Renal pelvis (tissue), 4 donors: ENCODE results near the gene IFT74. TPM values are rescaled to one million over a fixed set of nuclear protein-coding genes. Genes with fewer than 3 reads are reported as not detected.
A peak's percentile ranks its signal among the peaks of the same experiment; 100 is the strongest.
"Not testable (repeated sequence)": the region's sequence is repeated elsewhere in the genome, so short reads cannot be mapped to it uniquely, and the experiment has no call there.

Experiments used
- DNase-seq: peaks from one replicate; pipeline ENCODE4 v3.0.0-alpha.2; 2013
- polyA plus RNA-seq, 3 donors: library from polyadenylated mRNA; unstranded; fragments of 120-200 nt; gene quantifications; one replicate each; pipeline ENCODE4 v1.2.1, GENCODE V29; 2013; ENCODE audit not compliant: insufficient read length in 3 of 3

Gene IFT74
- polyA plus RNA-seq, 3 donors, result 33.6 to 41.1 (median 40.9) TPM

DNA sequence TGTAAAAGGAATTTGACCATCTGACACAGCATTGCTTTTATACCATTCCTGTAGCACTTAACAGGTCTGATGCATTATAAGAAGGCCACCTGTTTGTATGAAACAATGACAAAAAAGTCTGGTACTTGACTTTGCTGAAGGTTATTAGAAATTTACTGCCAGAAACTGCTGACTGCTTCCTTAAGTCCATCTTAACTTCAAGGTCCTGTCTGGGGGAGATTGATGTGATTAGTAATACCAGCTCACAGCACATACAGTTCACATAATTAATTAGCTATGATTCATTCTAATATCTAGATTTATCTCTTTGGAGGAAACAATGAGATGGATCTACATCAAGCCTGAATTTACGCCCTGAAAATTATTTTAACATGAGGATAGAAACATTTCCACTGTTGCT is 103.2 kb downstream of the IFT74 start:
- DNase-seq, result no peak

- no peak for DNase-seq
Observed at GRCh38 chr9:27059907-27060306, 103.7 kb downstream of the IFT74 start.

DNA sequence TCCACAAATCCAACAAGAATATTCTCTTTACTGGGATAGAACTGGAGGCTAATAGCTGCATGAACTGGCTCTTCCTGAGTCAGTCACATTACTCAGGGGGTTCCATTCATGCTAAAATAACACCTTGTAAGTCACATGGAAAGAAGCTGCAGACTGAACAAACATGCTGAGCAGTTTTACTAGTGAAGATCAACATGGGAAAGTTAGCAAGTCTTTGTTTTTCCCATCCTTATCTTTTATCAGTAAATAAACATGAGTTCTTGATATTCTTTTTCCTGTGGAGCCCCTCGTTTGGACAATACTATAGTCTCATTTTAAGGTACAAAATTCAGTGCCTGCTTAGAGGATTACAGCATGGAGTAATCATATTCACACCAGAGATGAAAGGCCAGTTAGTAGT is 109.1 kb downstream of the IFT74 start:
- no peak for DNase-seq

DNA sequence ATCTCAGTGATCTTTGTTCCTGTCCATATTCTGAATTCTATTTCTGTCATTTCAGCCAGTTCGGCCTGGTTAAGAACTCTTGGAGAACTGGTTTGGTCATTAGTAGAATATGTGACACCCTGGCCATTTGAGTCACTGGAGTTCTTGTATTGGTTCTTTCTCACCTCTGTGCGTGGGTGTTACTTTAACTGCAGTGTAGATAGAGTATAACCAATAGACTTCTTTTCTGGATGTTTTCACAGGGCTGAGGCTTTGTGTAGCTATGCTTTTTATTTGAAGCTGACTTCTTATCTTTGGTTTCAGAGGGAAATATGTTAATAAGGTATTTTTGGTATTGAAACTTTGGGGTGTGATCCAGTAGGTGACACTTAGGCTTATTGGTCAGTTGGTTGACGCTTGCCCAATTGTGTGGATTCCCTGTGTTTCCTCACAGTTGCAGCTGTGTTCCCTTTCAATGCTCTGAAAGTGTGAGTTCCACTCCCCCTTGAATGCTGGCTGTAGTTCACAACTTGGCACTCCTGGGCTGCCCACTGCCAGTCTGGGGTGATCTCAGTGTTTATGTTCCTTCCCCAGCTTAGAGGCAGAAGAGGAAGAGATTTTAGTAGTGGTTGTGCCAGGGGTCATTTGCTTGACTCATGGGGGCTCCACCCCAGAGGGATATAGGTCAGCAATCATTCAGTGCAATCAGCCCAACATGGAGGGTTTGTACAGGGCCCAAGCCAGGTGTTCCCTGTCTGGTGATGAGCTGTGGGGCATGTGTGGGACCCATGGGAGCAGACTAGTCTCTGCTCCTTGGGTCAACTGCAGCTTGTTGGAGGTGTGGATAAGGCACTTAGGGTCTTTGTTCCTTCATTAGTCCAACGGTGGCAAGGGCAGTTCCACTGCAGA is 117.9 kb downstream of the IFT74 start:
- no peak for DNase-seq

DNA sequence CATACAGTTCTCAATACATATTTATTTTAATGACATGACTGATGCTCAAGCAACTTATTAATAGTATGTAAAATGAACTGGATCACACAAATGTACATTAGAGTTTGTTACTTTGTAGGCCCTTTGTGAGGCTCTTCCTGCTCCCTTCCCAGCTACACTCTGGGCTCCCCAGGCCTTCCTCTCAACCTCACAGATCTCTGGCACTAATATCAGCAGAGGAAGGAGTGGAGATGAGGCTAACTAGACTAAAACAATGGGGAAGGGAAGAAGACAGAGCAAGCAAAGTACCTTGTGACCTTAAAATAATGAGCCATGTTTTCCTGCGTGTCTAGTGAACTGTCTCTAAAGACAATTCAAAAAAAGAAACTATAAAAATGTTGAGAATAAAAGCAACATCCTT is 122.5 kb downstream of the IFT74 start:
- no peak for DNase-seq

- DNase-seq, result no peak
Observed at GRCh38 chr9:27085456-27085855, 129.2 kb downstream of the IFT74 start.

- DNase-seq, result no peak
Observed at GRCh38 chr9:27086818-27087680, 130.8 kb downstream of the IFT74 start.

DNA sequence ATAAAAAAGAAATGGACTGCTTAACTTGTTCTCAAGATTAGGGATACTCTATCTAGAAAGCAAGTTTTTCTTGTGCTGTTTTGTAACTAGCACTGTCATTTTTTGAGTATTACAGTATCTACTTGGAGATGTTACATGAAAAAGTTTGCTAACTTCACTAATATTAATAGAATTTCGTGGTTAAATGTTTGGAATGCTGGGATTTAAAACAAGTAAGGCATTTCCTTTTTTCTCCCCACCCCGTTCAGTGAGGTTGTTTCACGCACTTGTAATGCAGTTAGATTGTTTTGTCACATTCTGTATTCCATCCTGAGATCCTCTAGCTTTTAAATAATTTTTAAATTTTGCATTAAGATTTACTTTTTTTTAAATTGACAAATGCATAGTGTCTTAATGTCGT is 132.8 kb downstream of the IFT74 start:
- DNase-seq, result no peak

DNA sequence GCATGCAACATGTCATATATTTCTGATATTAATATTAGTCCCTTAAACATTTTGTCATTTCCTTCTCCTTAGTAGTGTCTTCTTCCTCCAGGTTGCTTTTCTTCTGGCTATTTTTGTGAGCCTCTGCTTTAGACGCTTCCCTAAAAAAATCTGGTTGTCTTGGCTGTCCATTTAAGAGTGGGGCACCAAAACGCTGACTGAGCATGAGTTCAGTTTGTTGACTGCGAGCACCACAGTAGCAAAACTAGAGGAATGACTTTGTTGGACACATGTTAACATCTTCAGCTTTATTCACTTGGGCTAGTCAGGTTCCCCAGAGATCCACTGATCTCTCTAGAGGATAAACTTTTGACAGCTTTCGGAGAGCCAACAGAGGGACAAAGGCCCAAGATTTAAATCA is 133.5 kb downstream of the IFT74 start:
- DNase-seq, result no peak

- no peak for DNase-seq
Observed at GRCh38 chr9:27090231-27090630, 134.0 kb downstream of the IFT74 start.

DNA sequence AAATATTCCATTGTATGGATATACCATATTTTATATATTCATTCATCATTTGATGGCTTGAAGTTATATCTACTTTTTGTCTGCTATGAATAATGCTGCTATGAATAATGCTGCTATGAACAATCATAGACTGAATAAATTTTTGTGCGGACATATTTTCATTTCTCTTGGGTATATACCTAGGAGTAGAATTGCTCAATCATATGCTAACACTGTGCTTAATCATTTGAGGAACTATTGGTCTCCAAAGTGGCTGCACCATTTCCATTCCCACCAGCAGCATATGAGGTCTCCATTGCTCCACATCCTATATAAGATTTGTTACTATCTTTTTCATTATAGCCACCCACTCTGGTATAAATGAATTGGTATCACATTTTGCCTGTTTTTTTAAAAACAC is 134.5 kb downstream of the IFT74 start:
- DNase-seq, result no peak

- not testable (repeated sequence) for DNase-seq
Observed at GRCh38 chr9:27092496-27092895, 136.3 kb downstream of the IFT74 start.

DNA sequence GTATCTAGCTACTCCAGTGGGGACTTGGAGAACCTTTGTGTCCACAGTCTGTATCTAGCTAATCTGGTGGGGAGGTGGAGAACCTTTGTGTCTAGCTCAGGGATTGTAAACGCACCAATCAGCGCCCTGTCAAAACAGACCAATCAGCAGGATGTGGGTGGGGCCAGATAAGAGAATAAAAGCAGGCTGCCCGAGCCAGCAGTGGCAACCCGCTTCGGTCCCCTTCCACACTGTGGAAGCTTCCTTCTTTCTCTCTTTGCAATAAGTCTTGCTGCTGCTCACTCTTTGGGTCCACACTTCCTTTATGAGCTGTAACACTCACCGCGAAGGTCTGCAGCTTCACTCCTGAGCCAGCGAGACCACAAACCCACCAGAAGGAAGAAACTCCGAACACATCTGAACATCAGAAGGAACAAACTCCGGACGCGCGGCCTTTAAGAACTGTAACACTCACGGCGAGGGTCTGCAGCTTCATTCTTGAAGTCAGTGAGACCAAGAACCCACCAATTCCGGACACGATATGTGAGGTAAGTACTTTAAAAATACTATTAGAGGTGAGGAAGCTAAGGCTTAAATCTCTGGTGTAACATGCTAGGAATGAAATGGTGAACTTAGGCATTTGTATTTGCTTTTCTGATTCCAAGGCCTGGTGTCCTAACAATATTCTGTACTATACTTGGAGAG is 137.3 kb downstream of the IFT74 start:
- not testable (repeated sequence) for DNase-seq

DNA sequence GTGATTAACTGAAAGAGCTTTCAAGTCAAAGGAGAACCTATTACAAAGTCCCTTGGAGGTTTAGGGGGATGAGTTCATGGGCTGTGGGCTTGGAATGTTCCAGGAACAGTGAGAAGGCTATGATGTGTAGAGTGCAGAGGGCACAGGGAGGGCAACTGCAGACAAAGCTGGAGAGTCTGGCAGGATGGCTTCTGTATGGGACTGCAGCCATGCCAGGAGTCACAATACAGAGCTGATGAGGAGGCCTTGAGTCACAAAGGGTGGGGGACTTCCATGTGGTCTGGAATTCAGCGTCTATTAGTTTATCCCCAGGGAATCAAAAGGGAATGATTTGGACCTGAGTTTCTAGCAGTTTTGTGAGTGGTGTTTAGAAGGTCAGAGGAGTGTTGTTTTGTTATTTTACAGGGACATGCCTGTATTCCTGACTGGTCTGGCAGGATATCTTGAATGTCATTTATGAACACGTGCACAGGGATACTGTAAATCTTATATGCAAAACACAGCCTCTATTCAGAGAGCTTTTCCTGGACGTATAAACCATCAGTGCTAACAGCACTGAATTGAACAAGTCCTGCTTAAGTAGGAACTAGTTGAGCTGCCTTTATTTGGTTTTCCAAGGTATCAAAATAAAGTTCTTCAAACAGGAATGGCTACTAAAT is 138.6 kb downstream of the IFT74 start:
- DNase-seq, result peak; percentile 31

DNA sequence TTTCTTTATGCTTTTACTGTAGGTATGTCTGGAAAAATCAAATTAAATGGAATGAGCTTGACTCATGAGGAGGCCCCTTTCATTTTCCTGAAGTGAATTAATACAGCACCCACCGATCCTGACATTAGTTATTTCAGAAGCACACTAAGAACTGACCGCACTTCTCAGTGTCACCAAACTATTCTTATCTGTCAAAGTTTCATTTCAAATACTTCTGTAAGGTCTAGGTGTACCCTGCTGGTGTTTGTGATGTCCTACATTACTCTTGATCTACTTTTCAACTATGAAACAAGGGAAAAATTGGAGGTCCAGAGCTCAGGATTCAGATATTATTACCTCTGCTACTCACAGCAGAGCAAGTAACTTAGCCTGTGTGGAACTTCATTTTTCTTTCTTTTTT is 151.0 kb downstream of the IFT74 start:
- no peak for DNase-seq

- no peak for DNase-seq
Observed at GRCh38 chr9:27108981-27109541, 152.8 kb downstream of the IFT74 start, which contains the start of gene TEK. Gene TEK, plus strand, starts transcription at chr9:27109225. Its CDS starts 366 bp downstream, at chr9:27109591.

GRCh38 chr9:27109621-27110020 is 153.4 kb downstream of the IFT74 start:
- no peak for DNase-seq

DNA sequence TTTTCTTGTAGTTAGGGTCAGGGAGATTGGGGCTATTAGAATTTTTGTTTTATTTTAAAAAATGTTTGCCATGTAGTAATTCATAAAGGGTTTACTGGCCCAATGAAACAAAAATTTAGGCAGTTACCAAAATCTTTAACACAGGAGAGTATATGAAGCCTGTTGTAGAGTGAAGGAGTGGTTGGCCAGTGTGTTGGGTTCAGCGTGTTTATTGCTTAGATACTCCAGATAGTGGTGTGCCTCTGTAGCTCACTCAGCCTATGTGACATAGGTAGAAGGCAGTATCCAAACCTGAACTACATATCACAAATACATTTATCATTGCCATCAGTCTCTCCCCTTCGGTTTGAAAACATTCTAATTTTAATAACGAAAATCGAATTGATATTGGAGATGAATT is 154.0 kb downstream of the IFT74 start:
- no peak for DNase-seq

GRCh38 chr9:27112235-27112634 is 156.0 kb downstream of the IFT74 start:
- DNase-seq, result no peak
